ENCODE measurements around the gene APBB2.

APBB2 gene

DNA sequence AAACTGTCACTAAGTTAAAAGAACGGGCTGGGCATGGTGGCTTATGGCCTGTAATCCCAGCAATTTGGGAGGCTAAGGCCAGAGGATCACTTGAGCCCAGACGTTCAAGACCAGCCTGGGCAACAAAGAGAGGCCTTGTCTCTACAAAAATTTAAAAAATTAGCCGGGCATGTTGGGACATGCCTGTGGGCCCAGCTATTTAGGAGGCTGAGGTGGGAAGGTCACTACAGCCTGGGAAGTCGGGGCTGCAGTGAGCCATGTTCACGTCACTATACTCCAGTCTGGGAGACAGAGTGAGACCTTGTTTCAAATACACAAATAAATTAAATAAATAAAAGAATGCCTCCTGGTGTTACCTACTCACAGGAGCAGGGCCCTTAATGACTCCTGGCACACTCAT is 69.5 kb downstream of the APBB2 start:
- H3F3A ChIP-seq (ENCODE audit: control insufficient read depth, insufficient read depth) = no peaks in the 10 kb centered on the region
- no peaks in the 10 kb centered on the region for H3K27me3 ChIP-seq (ENCODE audit: control insufficient read depth, low read length)
- H3K4me3 ChIP-seq (ENCODE audit: low read length) = no peak overlapping the region
- H3K79me2 ChIP-seq (ENCODE audit: control insufficient read depth, low read length) = peaks cover 56% of the 10 kb centered on the region
- no peaks in the 10 kb centered on the region for H4K20me1 ChIP-seq (ENCODE audit: control insufficient read depth, insufficient read depth, low read depth, low read length)
- H3K4me2 ChIP-seq (ENCODE audit: low read length) = no peak overlapping the region
- TF ChIP-seq CTCF (IDR thresholded peaks at IDR 0.05; ENCODE audit: low read depth, low read length, poor library complexity, severe bottlenecking) (no peak), EZH2phosphoT487 (IDR thresholded peaks at IDR 0.05; ENCODE audit: borderline replicate concordance, low read length) (no peak)
- H3K9me3 ChIP-seq (ENCODE audit: control insufficient read depth, insufficient read depth, low read length) = no peaks in the 10 kb centered on the region
- no peaks in the 10 kb centered on the region for H3K4me1 ChIP-seq (ENCODE audit: control insufficient read depth, low read length)
- H3K27ac ChIP-seq (ENCODE audit: low read depth, low read length) = no peak overlapping the region
- H3K36me3 ChIP-seq (ENCODE audit: control insufficient read depth, low read length) = peaks cover 24% of the 10 kb centered on the region
- H3K9me2 ChIP-seq (replicated peaks; ENCODE audit: control insufficient read depth, low read length) = no peaks in the 10 kb centered on the region

GRCh38 chr4:41144040-41144379 is 70.3 kb downstream of the APBB2 start:
- H3K27me3 ChIP-seq (ENCODE audit: control insufficient read depth, low read length) = no peaks in the 10 kb centered on the region
- no peak overlapping the region for H3K4me2 ChIP-seq (ENCODE audit: low read length)
- peaks cover 27% of the 10 kb centered on the region for H3K36me3 ChIP-seq (ENCODE audit: control insufficient read depth, low read length)
- TF ChIP-seq EZH2phosphoT487 (IDR thresholded peaks at IDR 0.05; ENCODE audit: borderline replicate concordance, low read length) (no peak), CTCF (IDR thresholded peaks at IDR 0.05; ENCODE audit: low read depth, low read length, poor library complexity, severe bottlenecking) (no peak)
- H3K9me2 ChIP-seq (replicated peaks; ENCODE audit: control insufficient read depth, low read length) = no peaks in the 10 kb centered on the region
- no peaks in the 10 kb centered on the region for H4K20me1 ChIP-seq (ENCODE audit: control insufficient read depth, insufficient read depth, low read depth, low read length)
- H3K9me3 ChIP-seq (ENCODE audit: control insufficient read depth, insufficient read depth, low read length) = no peaks in the 10 kb centered on the region
- no peak overlapping the region for H3K27ac ChIP-seq (ENCODE audit: low read depth, low read length)
- H3K4me3 ChIP-seq (ENCODE audit: low read length) = no peak overlapping the region
- no peaks in the 10 kb centered on the region for H3K4me1 ChIP-seq (ENCODE audit: control insufficient read depth, low read length)
- H3F3A ChIP-seq (ENCODE audit: control insufficient read depth, insufficient read depth) = no peaks in the 10 kb centered on the region
- peaks cover 51% of the 10 kb centered on the region for H3K79me2 ChIP-seq (ENCODE audit: control insufficient read depth, low read length)

DNA sequence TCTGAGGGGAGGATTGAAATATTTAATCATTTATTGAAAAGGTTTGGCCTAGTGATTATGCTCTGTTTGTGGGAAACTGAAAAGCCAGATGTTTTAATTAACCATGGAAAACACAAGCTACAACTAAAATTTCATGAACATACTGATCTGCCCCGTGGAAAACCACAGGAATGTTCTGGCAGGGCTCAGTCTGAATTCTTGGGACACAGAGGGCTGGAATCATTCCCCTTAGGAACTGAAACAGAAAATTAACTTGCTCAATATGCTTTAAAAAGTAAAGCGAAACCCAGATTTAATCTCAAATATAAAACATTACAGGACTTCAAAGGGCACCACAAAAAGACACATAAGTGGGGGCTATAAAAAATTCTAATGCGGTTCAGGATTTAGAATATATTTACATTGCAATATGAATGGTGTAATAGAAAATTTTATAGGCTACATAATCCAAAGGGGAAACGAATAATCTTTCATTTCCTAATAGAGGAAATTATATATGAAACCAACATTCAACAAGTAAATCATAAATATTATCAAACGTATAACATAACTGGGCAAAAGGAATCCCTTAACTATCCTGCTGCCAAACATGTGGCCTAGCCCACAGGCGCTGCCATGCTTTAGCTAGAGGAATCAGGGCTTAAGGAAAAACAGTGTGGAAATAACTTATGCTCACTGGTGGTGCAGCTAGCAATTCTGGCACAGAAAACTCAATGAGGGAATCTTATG is 70.9 kb downstream of the APBB2 start:
- TF ChIP-seq CTCF (IDR thresholded peaks at IDR 0.05; ENCODE audit: low read depth, low read length, poor library complexity, severe bottlenecking) = no peak
- no peaks in the 10 kb centered on the region for H3K27me3 ChIP-seq (ENCODE audit: control insufficient read depth, low read length)
- H3K36me3 ChIP-seq (ENCODE audit: control insufficient read depth, low read length) = peaks cover 27% of the 10 kb centered on the region
- H3F3A ChIP-seq (ENCODE audit: control insufficient read depth, insufficient read depth) = no peaks in the 10 kb centered on the region
- H3K27ac ChIP-seq (ENCODE audit: low read depth, low read length) = no peak overlapping the region
- H3K79me2 ChIP-seq (ENCODE audit: control insufficient read depth, low read length) = peaks cover 51% of the 10 kb centered on the region
- no peaks in the 10 kb centered on the region for H3K9me3 ChIP-seq (ENCODE audit: control insufficient read depth, insufficient read depth, low read length)
- no peak overlapping the region for H3K4me3 ChIP-seq (ENCODE audit: low read length)
- H4K20me1 ChIP-seq (ENCODE audit: control insufficient read depth, insufficient read depth, low read depth, low read length) = no peaks in the 10 kb centered on the region
- H3K4me2 ChIP-seq (ENCODE audit: low read length) = no peak overlapping the region
- H3K4me1 ChIP-seq (ENCODE audit: control insufficient read depth, low read length) = no peaks in the 10 kb centered on the region
- no peaks in the 10 kb centered on the region for H3K9me2 ChIP-seq (replicated peaks; ENCODE audit: control insufficient read depth, low read length)

Data from DOHH2 (cell line).